ENCODE data around the gene TNPO1. TPM values are rescaled to one million over a fixed set of nuclear protein-coding genes. Genes with fewer than 3 reads are reported as not detected.

Gene TNPO1
- total and polyA plus RNA-seq, 2 of the 8 experiments (the other 6 are each of a cell fraction or from before 2014, with no cell fraction given), result 38.5 to 211 TPM

DNA sequence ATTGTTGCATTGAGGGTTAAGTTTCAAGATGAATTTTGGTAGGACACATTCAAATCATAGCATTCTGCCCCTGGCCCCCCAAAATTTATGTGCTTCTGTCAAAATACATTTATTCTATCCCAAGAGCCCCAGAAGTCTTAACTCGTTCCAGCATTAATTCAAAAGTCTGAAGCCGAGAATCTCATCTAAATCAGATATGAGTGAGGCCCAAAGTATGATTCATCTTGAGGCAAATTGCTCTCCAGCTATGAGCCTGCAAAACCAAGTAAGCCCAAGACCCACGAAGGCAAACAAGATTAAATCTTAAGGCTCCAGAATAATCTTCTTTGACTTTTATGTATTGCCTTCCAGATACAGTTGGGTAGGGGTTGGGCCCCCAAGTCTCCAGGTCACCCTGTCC, 19.2 kb downstream of the TNPO1 start:
- H4K5ac ChIP-seq (ENCODE audit: insufficient read length, low read depth, low read length), result no peak overlapping the region
- H4K20me1 ChIP-seq (replicated peaks in 1 of 2; ENCODE audit: control insufficient read depth in 1 of 2, insufficient read depth in 2 of 2, low read length in 2 of 2), result peaks cover 1 to 5% of the 10 kb centered on the region in 2 experiments
- H3K27me3 ChIP-seq (replicated peaks in 1 of 4; ENCODE audit: control insufficient read depth in 3 of 4, extremely low read depth in 1 of 4, insufficient read depth in 3 of 4, low read length in 3 of 4), result peaks cover 0 to 1% (median 0%) of the 10 kb centered on the region in 4 experiments; a peak in 1 of 7 replicates
- H2BK15ac ChIP-seq (ENCODE audit: low read length), result no peak overlapping the region
- H3K56ac ChIP-seq (replicated peaks; ENCODE audit: insufficient read length, low read depth, low read length), result no peak overlapping the region
- H2BK5ac ChIP-seq (ENCODE audit: low read depth, low read length), result no peak overlapping the region
- H4K8ac ChIP-seq (ENCODE audit: extremely low read depth, insufficient read depth, low read length), result no peak overlapping the region
- H3K23me2 ChIP-seq (ENCODE audit: low read depth, low read length), result no peaks in the 10 kb centered on the region
- no peak overlapping the region for H3K27ac ChIP-seq (ENCODE audit: low read depth, low read length)
- H2BK12ac ChIP-seq (ENCODE audit: low read depth, low read length), result no peak overlapping the region
- no peak overlapping the region for H2AK5ac ChIP-seq (ENCODE audit: low read depth, low read length)
- no peak overlapping the region for H3K14ac ChIP-seq (ENCODE audit: insufficient read length)
- H3K4ac ChIP-seq (replicated peaks; ENCODE audit: insufficient read length, low read depth, low read length), result no peak overlapping the region
- FAIRE-seq, result no peak
- no peak overlapping the region for H2BK20ac ChIP-seq (ENCODE audit: low read length)
- 93% methylated on average over 3 of the region's 3 CpGs; no CpG with 5 or more reads in 1 of the 2 experiments for WGBS, 2 experiments (ENCODE audit: extremely low coverage in 1 of 2, insufficient coverage in 1 of 2, insufficient read length in 1 of 2, insufficient replicate concordance in 2 of 2, low coverage in 1 of 2, low lambda C conversion rate in 2 of 2, missing lambda C conversion rate in 1 of 2)
- H3K4me1 ChIP-seq (replicated peaks in 1 of 4; ENCODE audit: control insufficient read depth in 3 of 4, insufficient read depth in 4 of 4, low read length in 3 of 4), result no peaks in the 10 kb centered on the region
- POLR2A ChIA-PET (ENCODE audit: partially characterized antibody), result interaction anchor here (1.1 kb wide), 1 partner anchor 13 kb away, joined by 3 read pairs; no protein-coding TSS in a partner anchor
- no peak overlapping the region for H2AFZ ChIP-seq (ENCODE audit: low read length)
- no peak overlapping the region for H3K9ac ChIP-seq (replicated peaks in 1 of 4; ENCODE audit: extremely low read depth in 1 of 4, low read depth in 3 of 4, low read length in 3 of 4)
- peaks cover 2 to 21% of the 10 kb centered on the region in 2 experiments; a peak in 2 of 4 replicates for H3K79me2 ChIP-seq (ENCODE audit: control insufficient read depth in 1 of 2, insufficient read depth in 2 of 2, low read length in 2 of 2)
- no peak overlapping the region for H4K91ac ChIP-seq (replicated peaks; ENCODE audit: insufficient read length, low read length)
- H3K36me3 ChIP-seq (ENCODE audit: control insufficient read depth in 2 of 4, insufficient read depth in 4 of 4, low read length in 3 of 4), result no peaks in the 10 kb centered on the region
- CTCF ChIA-PET (ENCODE audit: partially characterized antibody), result interaction anchor here (1.3 kb wide), 1 partner anchor 17 kb away, joined by 4 read pairs; no protein-coding TSS in a partner anchor
- TF ChIP-seq FOSL1 (IDR thresholded peaks at IDR 0.05; ENCODE audit: insufficient read depth, low read depth, low read length) (no peak), RXRA (IDR thresholded peaks at IDR 0.05; ENCODE audit: insufficient read depth, low read depth, low read length) (no peak), SAP30 (IDR thresholded peaks at IDR 0.05; ENCODE audit: insufficient read depth, insufficient replicate concordance, low read length) (no peak), RAD21 (IDR thresholded peaks at IDR 0.05 in 1 of 2, conservative IDR thresholded peaks at IDR 0.05 in 1 of 2; ENCODE audit: low read depth in 2 of 2, low read length in 2 of 2) (no peak), CHD2 (IDR thresholded peaks at IDR 0.05; ENCODE audit: low read length) (no peak), SRF (IDR thresholded peaks at IDR 0.05; ENCODE audit: low read depth, low read length) (no peak), MAFK (IDR thresholded peaks at IDR 0.05; ENCODE audit: low read depth, low read length) (no peak), CEBPB (IDR thresholded peaks at IDR 0.05; ENCODE audit: low read depth, low read length) (no peak)
- no peak overlapping the region for H3K18ac ChIP-seq (ENCODE audit: extremely low read depth, low read length)
- DNase-seq (ENCODE audit: low read depth in 1 of 2, low spot score in 2 of 2), result no peak
- no peak overlapping the region for H3K4me3 ChIP-seq (ENCODE audit: extremely low read depth in 1 of 4, insufficient read depth in 2 of 4, low read depth in 3 of 4, low read length in 4 of 4)
- H3K4me2 ChIP-seq (ENCODE audit: insufficient read depth in 1 of 2, low read depth in 2 of 2, low read length in 2 of 2), result no peak overlapping the region
- peaks cover 4% of the 10 kb centered on the region; the same call in 1 of the 2 replicates for H3K79me1 ChIP-seq (ENCODE audit: low read depth, low read length)
- no peak overlapping the region for H2BK120ac ChIP-seq (replicated peaks; ENCODE audit: low read depth, low read length)
- H3K23ac ChIP-seq (ENCODE audit: insufficient read length), result no peak overlapping the region
- no peaks in the 10 kb centered on the region for H3K9me3 ChIP-seq (ENCODE audit: insufficient read depth in 2 of 2, low read depth in 1 of 2, low read length in 1 of 2)

All from H1 (cell line).